HCT116 (cell line): ENCODE measurements around the gene RBM42. TPM values are rescaled to one million over a fixed set of nuclear protein-coding genes. Genes with fewer than 3 reads are reported as not detected.

Experiments used
- ATAC-seq: fragments of 200-7000 bp; cut with Tn5 transposase; 2 replicates; pipeline ENCODE4 v1.9.1; 2020; ENCODE audit warnings: mild to moderate bottlenecking, moderate library complexity
- BruUV-seq: library from RNA; stranded (reverse); fragments of 400-500 nt; replicated peaks from 2 replicates; lab custom pipeline; 2021; lab: Mats Ljungman, UMichigan
- CTCF ChIA-PET: fragments of 300-600 bp; sonication (Branson Sonifier 250); formaldehyde crosslinking; loops from one replicate; lab custom pipeline; 2021; ENCODE audit warnings: antibody characterized with exemption; lab: Charles Lee
- POLR2A ChIA-PET: fragments of 300-600, 350-600 bp; sonication (Branson Sonifier 250); formaldehyde crosslinking; loops from one replicate; lab custom pipeline; 2021; ENCODE audit warnings: antibody characterized with exemption; lab: Charles Lee
- RAD21 ChIA-PET, 2 experiments: fragments of 300-600 bp; sonication (Branson Sonifier 250); formaldehyde crosslinking; loops; one replicate each; lab custom pipeline; 2023; ENCODE audit warnings: low total read pairs in 2 of 2; ENCODE audit not compliant: uncharacterized antibody in 2 of 2, unreplicated experiment in 2 of 2, low non-redundant PET in 1 of 2; lab: Charles Lee
- DNase-seq: peaks from one replicate; pipeline ENCODE4 v3.0.0-alpha.2; 2010; ENCODE audit warnings: low read depth, low spot score
- H2AFZ ChIP-seq: fragments of 200-600 bp; shearing (Covaris generic), sonication (generic); 2 replicates; pipeline ENCODE4 v1.6.1; 2017; ENCODE audit warnings: low read depth, mixed run types, mixed read lengths, antibody characterized with exemption, low read length; ENCODE audit not compliant: poor library complexity, severe bottlenecking
- H3K27ac ChIP-seq: 2 replicates; pipeline ENCODE4 v1.5.1; 2012; ENCODE audit warnings: low read depth, low read length
- H3K27me3 ChIP-seq: fragments of 200-600 bp; sonication (generic); 2 replicates; pipeline ENCODE4 v1.6.1; 2016; ENCODE audit warnings: mixed run types, low read length, mixed read lengths; ENCODE audit not compliant: insufficient read depth
- H3K36me3 ChIP-seq, 2 experiments: fragments of 200-500 bp in 1 of 2; fragments of 200-600 bp in 1 of 2; sonication (Bioruptor generic) in 1 of 2; sonication (generic) in 1 of 2; 2 replicates each; pipeline versions ENCODE4 v1.5.1 to v1.6.1; 2014 to 2016; ENCODE audit warnings: low read length in 2 of 2, inconsistent platforms in 1 of 2, mixed read lengths in 1 of 2, mixed run types in 1 of 2; ENCODE audit not compliant: insufficient read depth in 2 of 2, control insufficient read depth in 1 of 2
- H3K4me1 ChIP-seq, 2 experiments: fragments of 200-600 bp in 1 of 2; sonication (generic) in 1 of 2; 2 replicates each; pipeline versions ENCODE4 v1.5.1 to v1.6.1; 2012 to 2017; ENCODE audit warnings: low read length in 2 of 2, inconsistent platforms in 1 of 2, mild to moderate bottlenecking in 1 of 2, mixed read lengths in 1 of 2, mixed run types in 1 of 2, moderate library complexity in 1 of 2; ENCODE audit not compliant: insufficient read depth in 2 of 2, control insufficient read depth in 1 of 2
- H3K4me2 ChIP-seq: fragments of 200-600 bp; sonication (generic); 2 replicates; pipeline ENCODE4 v1.6.1; 2017; ENCODE audit warnings: mixed run types, low read length, mixed read lengths
- H3K4me3 ChIP-seq, 2 experiments: fragments of 200-600 bp in 1 of 2; sonication (generic) in 1 of 2; replicated peaks in 1 of 2; 2 replicates each; pipeline ENCODE4 v1.5.1; 2011 to 2016; ENCODE audit warnings: low read length in 2 of 2, control low read depth in 1 of 2, low read depth in 1 of 2, mild to moderate bottlenecking in 1 of 2, mixed read lengths in 1 of 2, mixed run types in 1 of 2
- H3K79me2 ChIP-seq: fragments of 200-600 bp; sonication (generic); 2 replicates; pipeline ENCODE4 v1.6.1; 2017; ENCODE audit warnings: mild to moderate bottlenecking, mixed run types, low read length, moderate library complexity, mixed read lengths; ENCODE audit not compliant: insufficient read depth
- H3K9ac ChIP-seq: fragments of 200-600 bp; sonication (generic); 2 replicates; pipeline ENCODE4 v1.6.1; 2016; ENCODE audit warnings: low read length, mixed read lengths
- H3K9me2 ChIP-seq: fragments of 200-600 bp; sonication (generic), shearing (Covaris generic); 2 replicates; pipeline ENCODE4 v1.6.1; 2017; ENCODE audit warnings: mixed run types, mild to moderate bottlenecking, moderate library complexity; ENCODE audit not compliant: insufficient read depth
- H3K9me3 ChIP-seq, 2 experiments: fragments of 200-500 bp in 1 of 2; fragments of 200-600 bp in 1 of 2; sonication (Bioruptor generic) in 1 of 2; sonication (generic) in 1 of 2; 2 replicates each; pipeline ENCODE4 v1.6.1; 2014 to 2017; ENCODE audit warnings: low read length in 2 of 2, mixed read lengths in 2 of 2, inconsistent platforms in 1 of 2, low read depth in 1 of 2, mild to moderate bottlenecking in 1 of 2, mixed run types in 1 of 2, moderate library complexity in 1 of 2; ENCODE audit not compliant: control insufficient read depth in 1 of 2, insufficient read depth in 1 of 2
- H4K20me1 ChIP-seq: fragments of 200-600 bp; sonication (generic), shearing (Covaris generic); 2 replicates; pipeline ENCODE4 v1.6.1; 2017; ENCODE audit warnings: mixed run types, mild to moderate bottlenecking, moderate library complexity; ENCODE audit not compliant: insufficient read depth
- CBX3 ChIP-seq: IDR thresholded peaks from 2 replicates; pipeline ENCODE4 v1.6.1; 2012; ENCODE audit warnings: low read depth
- CEBPB ChIP-seq: IDR thresholded peaks from 2 replicates; pipeline ENCODE4 v1.6.1; 2012; ENCODE audit warnings: low read depth
- EGR1 ChIP-seq: IDR thresholded peaks from 2 replicates; pipeline ENCODE4 v1.6.1; 2012; ENCODE audit warnings: low read depth
- ELF1 ChIP-seq: IDR thresholded peaks from 2 replicates; pipeline ENCODE4 v1.6.1; 2012; ENCODE audit warnings: low read depth, borderline replicate concordance
- EZH2 ChIP-seq: fragments of 200-600 bp; sonication (generic); IDR thresholded peaks from 2 replicates; pipeline ENCODE4 v1.6.1; 2017; ENCODE audit warnings: antibody characterized with exemption, mixed run types
- EZH2phosphoT487 ChIP-seq: fragments of 200-600 bp; IDR thresholded peaks from 2 replicates; pipeline ENCODE4 v1.6.1; 2018; ENCODE audit warnings: antibody characterized with exemption, borderline replicate concordance
- JUND ChIP-seq: IDR thresholded peaks from 2 replicates; pipeline ENCODE4 v1.6.1; 2012
- RAD21 ChIP-seq: IDR thresholded peaks from 2 replicates; pipeline ENCODE4 v1.6.1; 2012; ENCODE audit warnings: low read depth, mild to moderate bottlenecking
- SRF ChIP-seq: IDR thresholded peaks from 2 replicates; pipeline ENCODE4 v1.6.1; 2012; ENCODE audit warnings: low read depth
- TCF7L2 ChIP-seq: IDR thresholded peaks from 2 replicates; pipeline ENCODE4 v1.7.0; 2011; ENCODE audit warnings: borderline replicate concordance, inconsistent platforms; ENCODE audit not compliant: insufficient read depth, insufficient read length; ENCODE audit errors: extremely low read depth
- YY1 ChIP-seq: IDR thresholded peaks from 2 replicates; pipeline ENCODE4 v1.6.1; 2011; ENCODE audit warnings: low read length, low read depth, moderate library complexity, mild to moderate bottlenecking; ENCODE audit not compliant: insufficient replicate concordance; ENCODE audit errors: extremely low read depth
- ZNF274 ChIP-seq: fragments of 200-500 bp; sonication (Bioruptor generic); IDR thresholded peaks from 2 replicates; pipeline ENCODE4 v1.6.1; 2014; ENCODE audit warnings: mild to moderate bottlenecking, low read depth, low read length, inconsistent platforms
- intact Hi-C: fragments of 100-400 bp; cut with micrococcal nuclease; formaldehyde crosslinking; loops from 2 replicates; pipeline ENCODE4 v1.10.0; 2022
- total RNA-seq: library from RNA; stranded (reverse); gene quantifications from one replicate; pipeline ENCODE4 v1.2.1, GENCODE V29; 2021; ENCODE audit not compliant: unreplicated experiment
- TF ChIP-seq, protein P1 (sequence below), 3 experiments: fragments of 200-600 bp in 1 of 3; sonication (generic) in 1 of 3; IDR thresholded peaks in 2 of 3; conservative IDR thresholded peaks in 1 of 3; 2 replicates each; pipeline ENCODE4 v1.5.1; 2012 to 2017; ENCODE audit warnings: low read depth in 2 of 3, low read length in 2 of 3, antibody characterized with exemption in 1 of 3, borderline replicate concordance in 1 of 3, control low read depth in 1 of 3, mild to moderate bottlenecking in 1 of 3, mixed read lengths in 1 of 3, mixed run types in 1 of 3, moderate library complexity in 1 of 3; ENCODE audit not compliant: insufficient read depth in 1 of 3
- TF ChIP-seq, protein P2 (sequence below): IDR thresholded peaks from 2 replicates; pipeline ENCODE4 v1.6.1; 2012; ENCODE audit warnings: low read depth
- TF ChIP-seq, protein P3 (sequence below): IDR thresholded peaks from 2 replicates; pipeline ENCODE4 v1.6.1; 2011; ENCODE audit warnings: mild to moderate bottlenecking, low read length, moderate library complexity; ENCODE audit not compliant: insufficient replicate concordance; ENCODE audit errors: extremely low read depth

The RBM42 gene
- total RNA-seq, 1 experiment from 2014 or later = 87.2 TPM

DNA sequence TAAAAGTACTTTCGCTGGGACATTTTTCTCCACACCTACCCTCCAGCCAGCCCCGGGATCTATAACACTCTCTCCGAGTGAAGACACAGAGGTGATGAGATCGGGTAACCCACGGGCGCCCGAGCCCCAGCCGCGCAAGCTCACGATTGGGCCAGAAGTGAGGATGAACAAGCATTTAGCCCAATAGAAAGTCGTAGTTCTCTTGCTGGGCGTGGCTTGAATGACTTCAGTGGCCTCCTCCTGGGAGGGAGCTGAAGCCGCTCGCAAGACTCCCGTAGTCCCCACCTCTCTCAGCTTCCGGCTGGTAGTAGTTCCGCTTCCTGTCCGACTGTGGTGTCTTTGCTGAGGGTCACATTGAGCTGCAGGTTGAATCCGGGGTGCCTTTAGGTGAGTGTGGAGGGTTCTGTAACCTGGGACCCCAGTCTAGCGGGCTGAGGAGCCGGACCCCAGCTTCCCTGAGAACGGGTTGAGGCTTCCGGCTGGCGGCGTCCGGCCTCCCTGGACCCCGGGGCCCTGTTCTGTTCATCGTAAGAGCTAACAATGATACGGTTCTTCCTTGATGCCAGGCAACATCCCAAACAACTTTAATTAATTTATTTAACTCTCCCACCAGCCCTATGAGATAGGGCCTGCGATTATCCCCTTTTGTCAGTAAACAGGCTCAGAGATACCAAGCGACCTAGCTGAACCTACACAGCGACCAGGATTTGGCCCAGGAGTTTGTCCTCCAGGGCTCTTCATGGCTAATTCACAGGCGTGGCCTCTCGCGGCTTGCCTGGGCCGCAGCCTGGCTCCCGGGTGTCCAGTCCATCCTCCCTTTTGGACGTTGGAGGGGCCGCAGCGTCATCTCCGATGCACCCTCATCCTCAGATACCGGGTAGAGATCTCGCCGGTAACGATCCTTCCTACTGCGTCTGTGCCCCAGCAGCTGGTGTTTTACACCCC is 19.5 kb downstream of the RBM42 start, which contains the start of gene COX6B1 (continued):
- TF ChIP-seq, protein P1, sequence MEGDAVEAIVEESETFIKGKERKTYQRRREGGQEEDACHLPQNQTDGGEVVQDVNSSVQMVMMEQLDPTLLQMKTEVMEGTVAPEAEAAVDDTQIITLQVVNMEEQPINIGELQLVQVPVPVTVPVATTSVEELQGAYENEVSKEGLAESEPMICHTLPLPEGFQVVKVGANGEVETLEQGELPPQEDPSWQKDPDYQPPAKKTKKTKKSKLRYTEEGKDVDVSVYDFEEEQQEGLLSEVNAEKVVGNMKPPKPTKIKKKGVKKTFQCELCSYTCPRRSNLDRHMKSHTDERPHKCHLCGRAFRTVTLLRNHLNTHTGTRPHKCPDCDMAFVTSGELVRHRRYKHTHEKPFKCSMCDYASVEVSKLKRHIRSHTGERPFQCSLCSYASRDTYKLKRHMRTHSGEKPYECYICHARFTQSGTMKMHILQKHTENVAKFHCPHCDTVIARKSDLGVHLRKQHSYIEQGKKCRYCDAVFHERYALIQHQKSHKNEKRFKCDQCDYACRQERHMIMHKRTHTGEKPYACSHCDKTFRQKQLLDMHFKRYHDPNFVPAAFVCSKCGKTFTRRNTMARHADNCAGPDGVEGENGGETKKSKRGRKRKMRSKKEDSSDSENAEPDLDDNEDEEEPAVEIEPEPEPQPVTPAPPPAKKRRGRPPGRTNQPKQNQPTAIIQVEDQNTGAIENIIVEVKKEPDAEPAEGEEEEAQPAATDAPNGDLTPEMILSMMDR (IDR thresholded peaks at IDR 0.05 in 2 of 3, conservative IDR thresholded peaks at IDR 0.05 in 1 of 3; ENCODE audit: borderline replicate concordance in 1 of 3, insufficient read depth in 1 of 3, low read depth in 2 of 3, low read length in 2 of 3) = no peak

DNA sequence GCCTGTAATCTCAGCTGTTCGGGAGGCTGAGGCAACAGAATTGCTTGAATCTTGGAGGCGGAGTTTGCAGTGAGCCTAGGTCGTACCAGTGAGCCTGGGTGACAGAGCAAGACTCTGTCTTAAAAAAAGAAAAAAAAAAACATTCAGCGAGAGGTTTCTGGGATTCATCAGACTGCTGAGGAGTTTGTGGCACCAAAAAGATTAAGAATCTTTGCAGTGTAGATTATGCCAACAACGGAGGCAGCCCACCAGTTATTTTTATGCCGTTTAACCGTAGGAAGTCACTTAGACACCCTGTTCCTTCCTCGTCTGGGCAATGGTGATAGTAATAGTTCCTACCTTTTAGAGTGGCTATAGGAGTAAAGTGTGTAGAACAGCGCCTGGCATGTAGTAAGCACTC is 21.7 kb downstream of the RBM42 start:
- TF ChIP-seq YY1 (no peak), TCF7L2 (no peak), ELF1 (no peak), EGR1 (no peak), ZNF274 (no peak), SRF (no peak), CEBPB (no peak), EZH2phosphoT487 (no peak), JUND (no peak), EZH2 (no peak), RAD21 (no peak), CBX3 (no peak)
- TF ChIP-seq, protein P2, sequence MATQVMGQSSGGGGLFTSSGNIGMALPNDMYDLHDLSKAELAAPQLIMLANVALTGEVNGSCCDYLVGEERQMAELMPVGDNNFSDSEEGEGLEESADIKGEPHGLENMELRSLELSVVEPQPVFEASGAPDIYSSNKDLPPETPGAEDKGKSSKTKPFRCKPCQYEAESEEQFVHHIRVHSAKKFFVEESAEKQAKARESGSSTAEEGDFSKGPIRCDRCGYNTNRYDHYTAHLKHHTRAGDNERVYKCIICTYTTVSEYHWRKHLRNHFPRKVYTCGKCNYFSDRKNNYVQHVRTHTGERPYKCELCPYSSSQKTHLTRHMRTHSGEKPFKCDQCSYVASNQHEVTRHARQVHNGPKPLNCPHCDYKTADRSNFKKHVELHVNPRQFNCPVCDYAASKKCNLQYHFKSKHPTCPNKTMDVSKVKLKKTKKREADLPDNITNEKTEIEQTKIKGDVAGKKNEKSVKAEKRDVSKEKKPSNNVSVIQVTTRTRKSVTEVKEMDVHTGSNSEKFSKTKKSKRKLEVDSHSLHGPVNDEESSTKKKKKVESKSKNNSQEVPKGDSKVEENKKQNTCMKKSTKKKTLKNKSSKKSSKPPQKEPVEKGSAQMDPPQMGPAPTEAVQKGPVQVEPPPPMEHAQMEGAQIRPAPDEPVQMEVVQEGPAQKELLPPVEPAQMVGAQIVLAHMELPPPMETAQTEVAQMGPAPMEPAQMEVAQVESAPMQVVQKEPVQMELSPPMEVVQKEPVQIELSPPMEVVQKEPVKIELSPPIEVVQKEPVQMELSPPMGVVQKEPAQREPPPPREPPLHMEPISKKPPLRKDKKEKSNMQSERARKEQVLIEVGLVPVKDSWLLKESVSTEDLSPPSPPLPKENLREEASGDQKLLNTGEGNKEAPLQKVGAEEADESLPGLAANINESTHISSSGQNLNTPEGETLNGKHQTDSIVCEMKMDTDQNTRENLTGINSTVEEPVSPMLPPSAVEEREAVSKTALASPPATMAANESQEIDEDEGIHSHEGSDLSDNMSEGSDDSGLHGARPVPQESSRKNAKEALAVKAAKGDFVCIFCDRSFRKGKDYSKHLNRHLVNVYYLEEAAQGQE = no peak
- TF ChIP-seq, protein P3, sequence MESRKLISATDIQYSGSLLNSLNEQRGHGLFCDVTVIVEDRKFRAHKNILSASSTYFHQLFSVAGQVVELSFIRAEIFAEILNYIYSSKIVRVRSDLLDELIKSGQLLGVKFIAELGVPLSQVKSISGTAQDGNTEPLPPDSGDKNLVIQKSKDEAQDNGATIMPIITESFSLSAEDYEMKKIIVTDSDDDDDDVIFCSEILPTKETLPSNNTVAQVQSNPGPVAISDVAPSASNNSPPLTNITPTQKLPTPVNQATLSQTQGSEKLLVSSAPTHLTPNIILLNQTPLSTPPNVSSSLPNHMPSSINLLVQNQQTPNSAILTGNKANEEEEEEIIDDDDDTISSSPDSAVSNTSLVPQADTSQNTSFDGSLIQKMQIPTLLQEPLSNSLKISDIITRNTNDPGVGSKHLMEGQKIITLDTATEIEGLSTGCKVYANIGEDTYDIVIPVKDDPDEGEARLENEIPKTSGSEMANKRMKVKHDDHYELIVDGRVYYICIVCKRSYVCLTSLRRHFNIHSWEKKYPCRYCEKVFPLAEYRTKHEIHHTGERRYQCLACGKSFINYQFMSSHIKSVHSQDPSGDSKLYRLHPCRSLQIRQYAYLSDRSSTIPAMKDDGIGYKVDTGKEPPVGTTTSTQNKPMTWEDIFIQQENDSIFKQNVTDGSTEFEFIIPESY = no peak
- TF ChIP-seq, all 23 proteins: peak for 0
- BruUV-seq = no TSS peak
- peaks cover 9 to 14% of the 10 kb centered on the region in 2 experiments; a peak in 3 of 4 replicates for H3K36me3 ChIP-seq
- H3K9me3 ChIP-seq = no peaks in the 10 kb centered on the region
- DNase-seq (no peak), ATAC-seq (no peak)
- peaks cover 46% of the 10 kb centered on the region for H3K79me2 ChIP-seq
- ChIA-PET RAD21 (no interaction called here), POLR2A (no interaction called here), CTCF (no interaction called here)
- H3K9ac ChIP-seq = no peak overlapping the region
- no peak overlapping the region for H2AFZ ChIP-seq
- H3K4me3 ChIP-seq = no peak overlapping the region
- intact Hi-C loops = no loop called here
- no peaks in the 10 kb centered on the region for H3K9me2 ChIP-seq
- no peak overlapping the region for H3K4me2 ChIP-seq
- no peaks in the 10 kb centered on the region for H3K27me3 ChIP-seq
- H3K4me1 ChIP-seq = peaks cover 6 to 19% of the 10 kb centered on the region in 2 experiments; a peak in 3 of 4 replicates
- H4K20me1 ChIP-seq = no peaks in the 10 kb centered on the region
- H3K27ac ChIP-seq = no peak overlapping the region
